T follicular helper cell (primary cell): ENCODE data around the gene SPON2.

Experiments
- DNase-seq: peaks from one replicate; pipeline ENCODE4 v3.0.0-alpha.2; 2020; ENCODE audit warnings: low read depth

The SPON2 gene

DNA sequence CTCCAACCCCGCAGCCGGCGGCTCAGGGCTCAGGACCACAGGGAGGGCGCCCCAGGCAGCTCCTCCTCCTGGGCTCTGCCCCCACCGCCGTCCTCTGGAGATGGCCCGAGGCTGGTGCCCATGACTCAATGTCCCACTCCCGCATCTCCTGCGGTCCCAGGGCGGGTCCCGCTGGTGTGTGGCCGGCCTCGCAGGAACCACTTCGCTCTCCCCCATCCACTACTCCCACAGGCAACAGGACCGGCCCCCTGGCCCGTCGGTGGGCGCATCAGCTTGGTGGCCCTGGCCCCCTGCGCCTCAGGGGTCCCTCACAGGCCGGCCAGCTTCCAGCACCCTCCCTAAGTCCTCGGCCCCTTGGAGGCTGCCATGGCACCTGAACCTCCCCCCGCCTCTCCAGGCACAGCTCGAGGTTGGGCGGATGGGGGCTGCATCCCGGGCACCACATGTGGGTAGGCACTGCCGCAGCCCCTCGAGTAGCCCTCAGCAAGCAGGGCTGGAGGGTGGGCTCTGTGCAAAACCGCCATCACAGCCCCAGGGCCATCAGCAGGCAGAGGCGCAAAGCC is 22.8 kb upstream of the SPON2 start:
- no peak for DNase-seq

DNA sequence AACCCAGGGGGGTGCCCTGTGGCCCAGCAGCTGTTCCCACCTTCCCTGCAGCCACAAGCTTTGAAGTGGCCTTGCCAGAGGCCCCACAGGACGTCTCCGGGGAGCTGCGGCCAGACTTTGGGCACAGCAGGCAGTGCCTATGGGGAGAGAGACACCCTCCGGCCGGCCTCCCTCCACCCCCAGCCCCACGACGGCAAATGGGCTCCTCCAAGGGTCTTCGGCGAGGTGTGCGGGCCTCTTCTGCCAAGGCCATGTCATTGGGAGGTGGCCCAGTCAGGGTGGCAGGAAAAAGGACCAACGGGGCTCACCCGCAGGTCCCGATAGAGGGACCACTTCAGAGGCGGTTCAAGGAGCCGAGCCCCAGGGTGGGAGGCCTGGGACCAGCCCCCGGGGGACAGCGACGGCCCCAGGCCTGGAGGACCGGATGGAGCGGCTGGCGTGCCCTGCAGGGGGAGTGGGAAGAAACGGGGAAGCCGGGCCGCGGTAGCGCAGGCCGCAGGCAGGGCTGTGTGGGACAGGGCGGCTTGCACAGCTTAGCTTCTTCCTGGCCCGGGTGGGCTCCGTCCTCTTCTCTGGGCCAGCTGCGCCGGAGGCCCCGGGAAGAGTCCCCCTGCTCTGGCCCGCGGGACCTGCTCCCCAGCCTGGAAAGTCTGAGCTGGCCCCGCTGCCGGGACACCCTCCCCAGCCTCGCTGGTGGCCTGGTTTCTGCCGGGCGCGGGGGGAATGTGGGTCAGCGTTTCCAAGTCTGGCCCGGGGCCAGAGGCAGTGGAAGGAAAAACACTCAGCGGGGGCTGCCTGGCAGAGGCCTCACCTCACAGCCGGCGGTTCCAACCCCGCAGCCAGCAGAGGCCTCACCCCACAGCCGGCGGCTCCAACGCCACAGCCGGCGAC is 21.9 kb upstream of the SPON2 start:
- DNase-seq = no peak

GRCh38 chr4:1193206-1194009 is 21.0 kb upstream of the SPON2 start:
- no peak for DNase-seq

GRCh38 chr4:1192493-1193205 is 20.3 kb upstream of the SPON2 start:
- no peak for DNase-seq

DNA sequence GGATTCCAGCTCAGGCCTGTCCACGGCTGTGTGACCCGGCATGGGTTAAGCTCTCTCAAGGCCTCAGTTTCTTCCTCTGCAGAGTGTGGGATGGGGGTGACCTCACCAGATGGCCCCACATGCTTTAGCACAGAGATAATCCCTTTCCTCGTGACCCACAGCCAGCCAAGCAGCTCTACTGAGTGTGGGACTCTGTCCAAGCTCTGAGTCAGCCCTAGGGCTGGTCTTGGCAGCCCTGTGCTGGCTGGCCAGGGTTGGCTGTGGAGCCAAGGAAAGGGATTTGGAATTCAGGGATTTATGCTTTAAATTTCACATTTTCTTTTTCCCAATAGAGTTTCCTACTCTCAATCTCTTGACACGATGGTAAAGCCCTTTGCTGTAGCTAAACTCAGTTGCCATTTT is 19.7 kb upstream of the SPON2 start:
- DNase-seq = no peak

DNA sequence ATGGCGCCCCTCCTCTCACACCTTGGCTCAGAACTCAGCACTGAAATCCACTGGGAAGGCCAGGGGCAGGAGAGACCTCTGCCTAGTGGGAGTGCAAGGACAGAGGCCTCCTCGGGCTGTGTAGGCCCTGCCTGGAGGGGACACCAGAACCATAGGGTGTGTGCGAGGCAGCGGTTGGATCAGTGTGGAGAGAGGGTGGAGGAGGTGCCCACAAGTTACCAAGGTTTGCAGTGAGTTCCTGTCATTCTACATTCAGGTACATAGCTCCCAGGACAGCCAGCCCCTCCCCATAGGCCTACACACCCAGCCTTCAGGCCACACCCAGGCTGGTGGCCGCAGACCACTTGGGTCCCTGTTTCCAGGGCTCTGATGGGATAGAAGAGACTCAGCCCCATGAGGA is 19.2 kb upstream of the SPON2 start:
- DNase-seq = no peak

GRCh38 chr4:1187182-1187581 is 14.8 kb upstream of the SPON2 start:
- no peak for DNase-seq

DNA sequence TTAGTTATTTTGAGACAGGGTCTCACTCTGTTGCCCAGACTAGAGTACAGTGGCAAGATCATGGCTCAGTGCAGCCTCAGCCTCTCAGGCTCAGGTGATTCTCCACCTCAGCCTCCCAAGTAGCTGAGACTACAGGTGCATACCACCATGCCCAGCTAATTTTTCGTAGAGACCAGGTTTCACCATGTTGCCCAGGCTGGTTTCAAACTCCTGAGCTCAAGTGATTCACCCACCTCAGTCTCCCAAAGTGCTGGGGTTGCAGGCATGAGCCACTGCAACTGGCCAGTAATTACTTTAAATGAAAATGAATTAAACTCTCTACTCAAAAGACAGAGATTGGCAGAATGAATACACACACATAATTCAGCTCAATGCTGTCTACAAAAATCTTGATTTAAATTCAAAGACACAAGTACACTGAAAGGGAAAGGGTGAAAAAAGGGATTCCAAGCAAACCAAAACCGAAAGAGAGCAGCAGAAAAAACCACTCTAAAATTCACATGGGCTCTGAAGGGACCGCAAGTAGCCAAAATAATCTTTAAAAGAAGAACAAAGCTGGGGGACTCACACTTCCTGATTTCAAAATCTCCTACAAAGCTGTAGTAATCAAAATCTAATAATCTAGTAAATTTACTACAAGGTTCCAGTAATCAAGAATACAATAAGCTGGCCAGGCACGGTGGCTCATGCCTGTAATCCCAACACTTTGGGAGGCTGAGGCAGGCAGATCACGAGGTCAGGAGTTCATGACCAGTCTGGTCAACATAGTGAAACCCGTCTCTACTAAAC is 11.8 kb upstream of the SPON2 start:
- no peak for DNase-seq

DNA sequence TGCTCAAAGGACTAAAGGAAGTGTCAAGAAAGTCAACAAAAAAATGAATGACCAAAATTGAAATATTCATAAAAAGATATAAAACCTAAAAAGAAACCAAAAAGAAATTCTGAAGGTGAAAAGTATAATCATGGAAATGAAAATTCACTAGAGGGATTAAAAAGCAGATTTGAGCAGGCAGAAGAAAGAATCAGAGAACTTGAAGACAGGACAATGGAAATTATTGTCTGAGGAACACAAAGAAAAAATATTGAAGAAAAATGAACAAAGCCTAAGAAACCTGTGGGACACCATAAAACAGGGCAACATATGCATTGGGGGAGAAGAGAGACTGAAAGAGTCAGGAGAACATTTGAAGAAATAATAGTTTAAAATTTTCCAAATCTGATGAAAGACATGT is 9.9 kb upstream of the SPON2 start:
- no peak for DNase-seq

DNA sequence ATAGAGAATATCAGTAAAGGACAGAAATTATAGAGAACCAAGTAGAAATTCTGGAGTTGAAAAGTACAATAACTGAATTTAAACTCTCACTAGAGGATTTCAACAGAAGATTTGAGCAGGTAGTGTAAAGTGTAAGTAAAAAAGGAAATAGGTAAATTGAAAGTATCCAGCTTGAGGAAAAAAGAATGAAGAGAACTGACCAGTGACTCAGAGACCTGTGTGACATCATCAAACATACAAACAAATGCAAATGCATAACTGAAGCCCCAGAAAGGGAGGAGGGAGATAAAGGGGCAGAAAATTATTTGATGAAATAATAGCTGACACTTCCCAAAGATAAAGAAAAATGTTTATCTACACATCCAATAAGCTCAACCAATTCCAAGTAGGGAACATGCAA is 8.3 kb upstream of the SPON2 start:
- DNase-seq = no peak

DNA sequence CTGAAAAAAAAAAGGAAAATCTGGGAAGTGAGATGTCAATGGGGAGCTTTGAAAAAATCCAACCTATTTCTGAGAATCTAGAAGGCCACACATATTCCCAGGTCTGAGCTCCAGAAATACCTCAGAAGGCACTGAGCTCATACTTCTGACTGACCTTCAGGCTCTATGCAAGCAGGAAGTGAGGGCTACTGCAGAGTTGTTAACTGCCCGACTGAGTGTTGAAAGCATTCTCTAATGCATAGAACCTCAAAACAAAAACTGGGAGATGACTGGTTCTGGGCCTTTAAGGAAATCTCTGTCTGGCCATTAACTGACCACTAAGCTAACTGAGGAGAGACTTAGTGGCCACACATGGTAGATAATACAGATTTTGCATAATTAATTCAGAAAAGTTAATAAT is 7.6 kb upstream of the SPON2 start:
- no peak for DNase-seq

DNA sequence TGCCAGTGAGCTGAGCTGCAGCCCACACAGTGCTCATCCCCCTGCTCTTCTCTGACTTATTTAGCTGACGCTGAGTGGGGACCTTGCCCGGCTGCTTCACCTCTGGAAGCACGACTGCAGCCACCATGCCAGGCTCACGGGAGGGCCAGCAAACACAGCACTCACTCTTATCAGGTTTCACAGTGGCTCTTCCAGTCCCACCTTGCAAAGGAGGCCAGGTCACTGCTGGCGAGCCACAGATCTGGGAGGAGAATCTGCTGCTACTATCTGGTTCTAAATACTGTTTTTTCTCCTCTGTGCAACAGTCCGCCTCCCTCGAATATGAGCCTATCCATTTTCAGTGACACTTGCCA is 6.7 kb upstream of the SPON2 start:
- no peak for DNase-seq

DNA sequence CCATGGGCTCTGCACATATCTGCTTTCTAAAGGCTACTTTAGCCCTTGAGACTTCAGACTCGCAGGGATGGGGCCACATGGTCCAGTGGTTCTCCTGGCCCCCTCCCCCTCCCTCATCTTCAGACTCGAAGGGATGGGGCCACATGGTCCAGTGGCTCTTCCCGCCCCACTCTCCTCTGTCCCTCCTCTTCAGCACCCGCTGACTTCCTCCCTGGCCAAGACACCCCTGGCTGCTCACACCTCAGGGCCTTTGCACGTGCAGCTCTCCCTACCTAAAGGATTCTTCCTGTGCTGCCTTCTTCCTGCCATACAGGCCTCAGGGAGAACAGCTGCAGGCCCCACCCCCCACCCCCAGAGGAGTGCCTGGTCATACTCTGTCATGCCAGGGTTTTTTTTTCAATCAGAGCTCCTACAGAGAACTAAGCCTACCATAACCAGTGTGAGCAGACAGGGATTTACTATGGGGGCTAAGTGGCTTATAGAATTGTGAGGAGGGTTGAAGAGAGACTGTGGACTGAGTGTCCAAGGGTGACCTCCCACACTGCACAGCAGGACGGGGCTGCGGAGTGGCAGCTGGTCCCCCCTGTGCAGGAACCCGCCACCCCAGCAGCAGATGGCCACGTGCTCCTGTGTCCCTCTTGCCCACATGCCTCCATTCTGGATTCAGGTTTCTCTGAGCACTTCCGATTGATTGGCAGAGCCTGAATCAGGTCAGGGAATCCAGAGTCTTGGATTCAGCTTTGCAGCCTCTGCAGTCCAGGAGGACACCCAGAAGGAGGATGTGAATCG is 6.1 kb upstream of the SPON2 start:
- DNase-seq = no peak

- no peak for DNase-seq
Measured at GRCh38 chr4:1177274-1178141, 5.1 kb upstream of the SPON2 start.

DNA sequence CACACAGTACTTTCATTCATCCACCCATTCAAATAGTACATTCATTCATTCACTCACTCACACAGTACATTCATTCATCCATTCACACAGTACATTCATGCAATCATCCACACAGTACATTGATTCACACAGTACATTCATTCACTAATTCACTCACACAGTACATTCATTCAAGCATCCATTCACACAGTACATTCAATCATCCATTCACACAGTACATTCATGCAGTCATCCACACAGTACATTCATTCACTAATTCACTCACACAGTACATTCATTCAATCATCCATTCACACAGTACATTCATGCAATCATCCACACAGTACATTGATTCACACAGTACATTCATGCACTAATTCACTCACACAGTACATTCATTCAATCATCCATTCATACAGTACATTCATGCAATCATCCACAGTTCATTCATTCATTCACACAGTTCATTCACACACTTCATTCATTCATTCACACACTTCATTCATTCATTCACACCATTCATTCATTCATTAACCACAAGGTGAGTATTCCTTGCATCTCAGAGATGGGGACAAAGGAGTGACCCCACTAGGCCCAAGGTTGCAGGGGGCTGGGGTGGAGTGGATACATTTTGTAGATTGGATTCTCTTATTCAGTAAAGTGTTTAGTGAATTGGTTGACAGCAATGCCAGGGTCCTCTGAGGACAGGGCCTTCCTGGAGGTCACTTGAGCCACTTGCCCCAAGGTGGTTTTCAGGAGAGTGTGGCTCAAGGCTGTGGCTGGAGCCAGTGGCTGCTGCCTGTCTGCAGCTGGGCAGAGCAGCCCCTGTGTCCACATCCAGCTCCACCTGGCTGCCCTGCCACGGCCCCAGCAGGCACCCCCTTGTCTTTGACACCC is 4.3 kb upstream of the SPON2 start:
- DNase-seq = no peak

DNA sequence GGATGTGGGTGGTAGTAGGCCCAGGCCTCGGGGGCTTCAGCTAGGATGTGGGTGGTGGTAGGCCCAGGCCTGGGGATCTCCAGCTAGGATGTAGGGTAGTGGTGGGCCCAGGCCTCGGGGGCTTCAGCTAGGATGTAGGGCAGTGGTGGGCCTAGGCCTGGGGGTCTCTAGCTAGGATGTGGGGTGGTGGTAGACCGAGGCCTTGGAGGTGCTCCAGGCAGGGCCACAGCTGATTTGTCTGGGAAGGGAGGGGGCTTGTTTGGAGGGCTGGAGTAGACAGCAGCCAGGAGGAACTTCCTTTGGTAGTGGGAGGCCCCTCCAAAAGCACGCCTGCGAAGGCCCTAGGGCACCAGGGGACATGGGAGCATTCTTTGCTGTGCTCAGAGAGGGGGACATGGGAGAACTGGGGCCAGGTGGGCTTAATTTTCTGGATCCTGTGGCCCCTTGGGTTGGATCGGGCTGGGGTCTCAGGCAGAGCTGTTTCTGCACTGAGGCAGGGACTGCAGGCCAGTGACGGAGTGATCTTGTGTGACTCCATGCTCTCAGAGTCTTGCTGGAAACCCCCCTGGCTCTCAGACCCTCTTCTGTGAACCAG is 3.3 kb upstream of the SPON2 start:
- no peak for DNase-seq

GRCh38 chr4:1174941-1175634 is 2.7 kb upstream of the SPON2 start:
- DNase-seq = no peak
